ENCODE data around the gene MBP.

The MBP gene

GRCh38 chr18:77116201-77117080 lies 16.1 kb downstream of the MBP start:
- TF ChIP-seq ARNT (IDR thresholded peaks at IDR 0.05): no peak
- TF ChIP-seq NFRKB (IDR thresholded peaks at IDR 0.05): no peak
- no peak for TF ChIP-seq L3MBTL2 (conservative IDR thresholded peaks at IDR 0.05)
- no peak for TF ChIP-seq HDGF (IDR thresholded peaks at IDR 0.05; ENCODE audit: borderline replicate concordance)
- TF ChIP-seq FOXA1 (IDR thresholded peaks at IDR 0.05): no peak
- no peak for TF ChIP-seq SP1 (IDR thresholded peaks at IDR 0.05)
- CTCF ChIA-PET: no interaction called here
- no peak for DNase-seq (ENCODE audit: extremely low spot score)
- POLR2A ChIA-PET: no interaction called here

GRCh38 chr18:77115192-77115953 lies 17.2 kb downstream of the MBP start:
- TF ChIP-seq ARNT (IDR thresholded peaks at IDR 0.05) (no peak), SP1 (IDR thresholded peaks at IDR 0.05) (no peak), BHLHE40 (IDR thresholded peaks at IDR 0.05; ENCODE audit: borderline replicate concordance) (no peak), SUZ12 (IDR thresholded peaks at IDR 0.05) (no peak), FOXK2 (IDR thresholded peaks at IDR 0.05) (no peak), ZNF384 (IDR thresholded peaks at IDR 0.05) (no peak)
- CTCF ChIA-PET: no interaction called here
- no peak for DNase-seq (ENCODE audit: extremely low spot score)
- POLR2A ChIA-PET: no interaction called here

- CTCF ChIA-PET: no interaction called here
- POLR2A ChIA-PET: no interaction called here
- TF ChIP-seq ZNF384 (IDR thresholded peaks at IDR 0.05) (no peak), ARNT (IDR thresholded peaks at IDR 0.05) (no peak), SP1 (IDR thresholded peaks at IDR 0.05) (no peak), BHLHE40 (IDR thresholded peaks at IDR 0.05; ENCODE audit: borderline replicate concordance) (no peak), L3MBTL2 (conservative IDR thresholded peaks at IDR 0.05) (no peak), CTBP1 (IDR thresholded peaks at IDR 0.05; ENCODE audit: borderline replicate concordance) (no peak), HDGF (IDR thresholded peaks at IDR 0.05; ENCODE audit: borderline replicate concordance) (no peak), FOXA1 (IDR thresholded peaks at IDR 0.05) (no peak), TARDBP (IDR thresholded peaks at IDR 0.05) (no peak), FOXK2 (IDR thresholded peaks at IDR 0.05) (no peak), NFRKB (IDR thresholded peaks at IDR 0.05) (no peak), LEF1 (IDR thresholded peaks at IDR 0.05; ENCODE audit: borderline replicate concordance) (no peak), SUZ12 (IDR thresholded peaks at IDR 0.05) (no peak), FOXM1 (IDR thresholded peaks at IDR 0.05; ENCODE audit: borderline replicate concordance) (no peak), PKNOX1 (IDR thresholded peaks at IDR 0.05) (no peak), ELF4 (IDR thresholded peaks at IDR 0.05) (no peak)
- no peak for DNase-seq (ENCODE audit: extremely low spot score)
Measured at GRCh38 chr18:77114415-77115191, 18.0 kb downstream of the MBP start.

- TF ChIP-seq FOXK2 (IDR thresholded peaks at IDR 0.05) (no peak), ZNF384 (IDR thresholded peaks at IDR 0.05) (no peak), CTBP1 (IDR thresholded peaks at IDR 0.05; ENCODE audit: borderline replicate concordance) (no peak), ELF4 (IDR thresholded peaks at IDR 0.05) (no peak), TARDBP (IDR thresholded peaks at IDR 0.05) (no peak), SP1 (IDR thresholded peaks at IDR 0.05) (no peak), ARNT (IDR thresholded peaks at IDR 0.05) (no peak), SUZ12 (IDR thresholded peaks at IDR 0.05) (no peak), LEF1 (IDR thresholded peaks at IDR 0.05; ENCODE audit: borderline replicate concordance) (no peak), PKNOX1 (IDR thresholded peaks at IDR 0.05) (no peak), BHLHE40 (IDR thresholded peaks at IDR 0.05; ENCODE audit: borderline replicate concordance) (no peak), NFRKB (IDR thresholded peaks at IDR 0.05) (no peak), FOXA1 (IDR thresholded peaks at IDR 0.05) (no peak), HDGF (IDR thresholded peaks at IDR 0.05; ENCODE audit: borderline replicate concordance) (no peak)
- ChIA-PET POLR2A (no interaction called here), CTCF (no interaction called here)
- no peak for DNase-seq (ENCODE audit: extremely low spot score)
Measured at GRCh38 chr18:77114152-77114414, 18.5 kb downstream of the MBP start.

- ChIA-PET CTCF (no interaction called here), POLR2A (no interaction called here)
- no peak for TF ChIP-seq FOXM1 (IDR thresholded peaks at IDR 0.05; ENCODE audit: borderline replicate concordance)
- TF ChIP-seq ELF4 (IDR thresholded peaks at IDR 0.05): no peak
- TF ChIP-seq SP1 (IDR thresholded peaks at IDR 0.05): no peak
- TF ChIP-seq ARNT (IDR thresholded peaks at IDR 0.05): no peak
- TF ChIP-seq NFRKB (IDR thresholded peaks at IDR 0.05): no peak
- no peak for TF ChIP-seq ZNF384 (IDR thresholded peaks at IDR 0.05)
- no peak for TF ChIP-seq LEF1 (IDR thresholded peaks at IDR 0.05; ENCODE audit: borderline replicate concordance)
- no peak for TF ChIP-seq PKNOX1 (IDR thresholded peaks at IDR 0.05)
- TF ChIP-seq FOXK2 (IDR thresholded peaks at IDR 0.05): no peak
- no peak for TF ChIP-seq CTBP1 (IDR thresholded peaks at IDR 0.05; ENCODE audit: borderline replicate concordance)
- TF ChIP-seq HDGF (IDR thresholded peaks at IDR 0.05; ENCODE audit: borderline replicate concordance): no peak
- TF ChIP-seq L3MBTL2 (conservative IDR thresholded peaks at IDR 0.05): no peak
- no peak for TF ChIP-seq BHLHE40 (IDR thresholded peaks at IDR 0.05; ENCODE audit: borderline replicate concordance)
- no peak for DNase-seq (ENCODE audit: extremely low spot score)
Measured at GRCh38 chr18:77113361-77114151, 19.0 kb downstream of the MBP start.
